Stimulated activated CD8-positive, alpha-beta memory T cell treated with anti-CD3 and anti-CD28 coated beads, Interleukin-7, amount 100 ng/mL, for 48 hours (primary cell): ENCODE data around the gene SMIM13.

Experiments used
- DNase-seq, 2 donors: peaks; one replicate each; pipeline ENCODE4 v3.0.0-alpha.2; 2020; ENCODE audit warnings: low read depth in 1 of 2; ENCODE audit errors: extremely low read depth in 1 of 2

SMIM13 gene

DNA sequence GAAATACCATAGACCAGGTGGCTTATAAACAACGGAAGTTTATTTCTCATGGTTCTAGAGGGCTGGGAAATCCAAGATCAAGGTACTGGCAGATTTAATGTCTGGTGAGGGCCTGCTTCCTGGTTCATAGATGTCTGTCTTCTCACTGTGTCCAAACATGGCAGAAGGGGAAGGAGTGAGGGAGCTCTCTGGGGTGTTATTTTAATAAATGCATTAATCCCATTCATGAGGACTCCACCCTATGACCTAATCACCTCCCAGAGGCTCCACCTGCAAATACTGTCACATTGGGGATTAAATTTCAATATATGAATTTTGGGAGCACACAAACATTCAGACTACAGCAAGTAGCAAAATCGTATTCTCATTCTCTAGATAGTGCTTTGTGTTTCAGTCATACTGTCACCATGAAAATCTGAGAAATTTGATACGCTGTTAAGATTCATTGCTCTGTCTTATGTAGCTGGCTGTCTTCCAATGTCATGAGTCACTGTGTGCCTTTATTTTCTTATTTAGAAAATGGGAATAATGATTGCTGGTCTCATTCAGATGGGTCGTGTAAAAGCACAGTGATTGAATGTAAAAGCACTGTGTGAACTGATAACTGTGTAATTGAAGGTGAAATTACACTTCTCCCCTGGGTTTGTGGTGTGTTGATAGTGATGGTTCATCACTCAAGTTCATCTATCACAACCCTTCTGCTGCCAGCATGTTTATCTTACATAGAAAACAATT is 26.8 kb downstream of the SMIM13 start:
- no peak for DNase-seq

DNA sequence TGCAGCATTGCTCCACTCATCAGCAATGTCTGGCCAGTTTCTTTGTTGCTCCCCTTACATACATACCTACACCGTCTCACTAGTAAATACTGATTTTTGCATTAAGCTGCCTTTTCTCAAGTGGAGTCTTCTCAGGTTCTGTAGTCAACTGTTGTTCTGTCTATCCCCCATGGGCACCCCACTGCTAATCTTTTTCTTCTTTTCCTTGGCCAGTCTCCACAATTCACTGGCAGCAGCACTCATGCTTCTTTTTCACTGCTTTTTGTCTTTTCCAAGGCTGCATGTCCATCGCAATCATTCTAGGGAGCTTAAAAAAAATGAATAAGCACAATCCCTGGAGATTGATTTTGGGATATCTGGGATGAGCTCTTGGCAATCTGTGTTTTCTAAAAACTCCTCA is 28.2 kb downstream of the SMIM13 start:
- no peak for DNase-seq

DNA sequence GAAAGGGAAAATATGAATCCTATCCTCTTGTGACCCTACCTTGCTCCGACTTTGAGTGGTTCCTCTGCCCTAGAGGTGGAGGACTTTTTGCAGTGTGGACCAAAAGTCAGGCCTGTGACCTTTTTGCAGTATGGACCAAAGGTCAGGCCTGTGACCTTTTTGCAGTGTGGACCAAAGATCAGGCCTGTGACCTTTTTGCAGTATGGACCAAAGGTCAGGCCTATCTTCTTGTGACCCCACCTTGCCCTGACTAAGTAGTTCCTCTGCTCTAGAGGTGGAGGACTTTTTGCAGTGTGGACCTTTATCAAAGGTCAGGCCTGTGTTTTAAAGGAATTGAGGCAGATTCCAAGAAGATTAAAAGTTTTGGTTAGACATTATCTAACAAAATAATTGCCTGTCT is 28.7 kb downstream of the SMIM13 start:
- DNase-seq, result no peak

DNA sequence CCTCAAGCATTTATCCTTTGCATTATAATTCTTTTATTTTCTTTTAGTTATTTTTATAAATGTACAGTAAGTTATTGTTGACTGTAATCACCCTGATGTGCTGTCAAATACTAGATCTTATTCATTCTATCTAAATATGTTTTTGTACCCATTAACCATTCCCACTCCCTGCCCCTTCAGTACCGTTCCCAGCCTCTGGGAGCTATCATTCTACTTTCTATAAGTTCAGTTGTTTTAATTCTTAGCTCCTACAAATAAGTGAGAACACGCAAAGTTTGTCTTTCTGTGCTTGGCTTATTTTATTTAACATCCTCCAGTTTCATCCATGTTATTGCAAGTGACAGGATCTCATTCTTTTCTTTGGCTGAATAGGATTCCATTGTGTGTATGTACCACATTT is 30.3 kb downstream of the SMIM13 start:
- no peak for DNase-seq

DNA sequence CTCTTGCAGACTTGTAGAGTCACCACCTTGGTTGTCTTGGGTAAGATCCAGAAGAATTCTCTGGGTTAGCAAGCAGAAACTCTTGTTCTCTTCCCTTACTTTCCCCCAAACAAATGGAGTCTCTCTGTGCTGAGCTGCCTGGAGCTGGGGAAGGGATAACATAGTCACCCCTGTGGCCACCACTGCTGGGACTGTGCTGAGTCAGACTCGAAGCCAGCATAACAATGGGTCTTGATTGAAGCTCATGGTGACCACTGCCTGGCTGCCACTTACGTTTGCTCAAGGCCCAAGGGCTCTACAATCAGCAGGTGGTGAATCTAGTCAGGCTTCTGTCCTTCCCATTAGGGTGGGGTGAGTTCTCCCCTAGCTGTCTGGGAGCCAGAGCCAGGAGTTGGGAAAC is 33.2 kb downstream of the SMIM13 start:
- no peak for DNase-seq

DNA sequence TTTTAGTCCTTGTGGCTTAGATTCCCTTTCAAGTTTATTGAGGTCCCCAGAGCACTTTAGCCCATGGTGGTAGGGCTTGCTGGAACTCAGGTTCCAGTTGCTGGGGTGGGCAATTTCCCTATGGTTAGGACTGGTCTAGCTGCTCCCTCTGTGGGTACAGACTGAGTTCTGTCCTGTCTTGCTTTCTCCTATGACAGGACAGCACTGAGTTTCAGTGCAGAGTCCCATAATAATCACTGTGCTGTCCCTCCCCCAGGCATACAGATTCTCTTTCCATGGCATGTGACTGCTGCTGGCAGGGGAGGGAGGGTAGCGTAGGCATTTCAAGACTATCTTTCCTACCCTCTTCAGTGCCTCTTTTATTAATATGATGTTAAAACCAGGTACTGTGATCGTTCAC is 35.0 kb downstream of the SMIM13 start:
- DNase-seq, result no peak

DNA sequence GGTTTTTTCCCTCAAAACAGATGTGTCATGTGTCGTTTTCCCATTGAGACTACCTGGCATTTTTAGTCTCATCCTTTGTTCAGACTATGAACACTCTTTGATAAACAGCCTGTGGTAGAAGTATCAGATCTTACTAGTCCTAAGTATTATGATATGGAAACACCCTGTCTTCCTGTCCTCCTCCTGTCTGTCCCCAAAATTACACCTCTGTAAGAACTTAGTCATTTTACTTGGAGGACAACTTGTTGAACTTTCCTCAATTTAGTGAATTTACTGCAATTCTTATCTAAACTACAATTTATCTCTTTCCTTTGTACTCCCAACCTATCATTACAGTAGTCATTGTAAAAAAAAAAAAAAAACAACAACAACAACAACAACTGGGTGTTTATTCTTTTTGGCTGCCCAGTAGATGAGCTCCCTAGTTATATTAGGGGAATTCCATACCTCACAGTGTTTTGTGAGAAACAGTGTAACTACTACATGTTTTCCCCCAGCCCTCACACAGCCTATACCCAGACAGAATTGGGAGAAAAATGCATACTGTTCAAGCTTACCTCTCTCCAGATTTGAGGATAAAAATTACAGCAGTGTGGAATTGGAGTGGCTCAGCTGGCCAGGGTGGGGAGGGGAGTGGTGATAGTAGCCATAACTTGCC is 36.4 kb downstream of the SMIM13 start:
- no peak for DNase-seq

DNA sequence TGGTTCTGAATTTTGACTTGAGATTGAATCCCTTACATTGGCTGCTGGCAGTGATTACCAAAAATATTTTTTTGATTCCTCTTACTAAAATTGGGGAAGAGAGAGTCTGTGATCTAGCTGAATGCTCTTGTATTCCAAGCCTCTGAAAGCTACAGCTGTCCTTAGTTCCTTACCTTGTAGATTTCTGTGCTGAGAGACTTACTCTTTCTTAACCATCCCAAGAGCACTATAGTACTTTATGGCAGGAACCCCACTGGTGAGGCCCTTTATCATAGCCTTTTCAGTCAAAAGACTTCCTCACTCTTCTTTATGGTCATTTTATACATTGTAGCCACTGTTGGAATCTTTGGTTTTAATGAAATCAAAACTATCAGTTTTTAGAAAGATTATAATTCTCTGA is 37.0 kb downstream of the SMIM13 start:
- DNase-seq, result no peak

DNA sequence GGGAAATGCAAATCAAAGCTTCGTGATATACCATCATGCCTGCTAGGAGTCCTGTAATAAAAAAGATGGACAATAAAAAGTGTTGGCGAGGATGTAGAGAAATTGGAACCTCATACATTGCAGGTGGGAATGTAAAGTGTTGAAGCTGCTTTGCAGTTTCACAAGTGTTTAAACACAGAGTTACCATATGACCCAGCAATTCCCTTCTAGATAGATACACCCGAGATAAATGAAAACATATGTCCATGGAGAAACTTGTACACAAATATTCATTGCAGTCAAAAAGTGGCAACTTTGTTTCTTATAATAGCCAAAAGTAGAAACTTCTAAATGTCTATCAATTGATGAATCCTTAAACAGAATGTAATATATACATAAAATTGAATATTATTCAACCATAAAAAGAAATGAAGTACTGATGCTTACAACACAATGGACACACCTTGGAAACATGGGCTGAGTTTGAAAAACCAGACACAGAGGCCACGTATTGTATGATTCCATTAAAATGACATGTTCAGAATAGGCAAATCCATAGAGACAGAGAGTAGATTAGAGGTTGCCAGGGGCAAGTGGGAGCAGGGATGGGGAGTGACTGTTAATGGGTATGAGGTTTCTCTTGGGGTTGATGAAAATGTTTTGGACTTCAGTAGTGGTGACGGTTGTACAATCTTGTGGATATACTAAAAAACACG is 38.7 kb downstream of the SMIM13 start:
- no peak for DNase-seq

DNA sequence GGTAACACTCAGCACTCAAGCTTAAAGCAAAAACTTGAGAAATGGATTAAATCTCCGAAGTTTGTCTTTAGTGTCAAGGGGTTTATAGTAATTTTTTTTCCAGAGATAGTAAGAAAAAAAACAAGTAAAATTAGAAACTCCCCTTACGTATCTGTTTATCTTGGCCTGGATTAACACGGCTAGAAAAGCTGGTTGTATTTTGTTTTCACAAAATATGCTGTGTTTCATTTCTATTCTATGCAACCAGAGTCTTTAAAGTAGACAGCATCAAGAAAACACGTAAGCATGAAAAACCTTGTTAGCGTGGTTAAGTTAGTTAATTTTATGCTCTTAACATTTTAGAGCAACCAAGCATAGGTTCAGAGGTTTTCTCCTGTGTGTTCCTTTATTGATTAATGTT is 39.6 kb downstream of the SMIM13 start:
- DNase-seq, result no peak

DNA sequence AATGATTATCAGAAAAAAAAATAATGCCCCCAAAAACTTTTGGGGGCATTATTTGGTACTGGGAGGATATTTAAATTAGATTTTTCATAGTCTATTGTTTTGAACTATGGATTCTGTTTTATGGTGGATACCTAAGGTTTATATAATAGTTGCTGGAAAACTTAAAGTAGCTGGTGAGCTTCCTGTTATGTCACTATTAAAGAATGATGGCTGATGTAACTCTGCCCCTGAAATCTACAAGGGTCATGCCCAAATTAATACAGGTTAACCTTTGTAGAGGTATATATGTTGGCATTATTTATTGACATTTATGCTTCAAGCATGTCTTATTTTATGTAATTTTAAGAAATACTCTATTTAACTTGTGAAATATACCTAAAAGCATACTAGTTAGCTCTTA is 43.2 kb downstream of the SMIM13 start:
- DNase-seq, result no peak

DNA sequence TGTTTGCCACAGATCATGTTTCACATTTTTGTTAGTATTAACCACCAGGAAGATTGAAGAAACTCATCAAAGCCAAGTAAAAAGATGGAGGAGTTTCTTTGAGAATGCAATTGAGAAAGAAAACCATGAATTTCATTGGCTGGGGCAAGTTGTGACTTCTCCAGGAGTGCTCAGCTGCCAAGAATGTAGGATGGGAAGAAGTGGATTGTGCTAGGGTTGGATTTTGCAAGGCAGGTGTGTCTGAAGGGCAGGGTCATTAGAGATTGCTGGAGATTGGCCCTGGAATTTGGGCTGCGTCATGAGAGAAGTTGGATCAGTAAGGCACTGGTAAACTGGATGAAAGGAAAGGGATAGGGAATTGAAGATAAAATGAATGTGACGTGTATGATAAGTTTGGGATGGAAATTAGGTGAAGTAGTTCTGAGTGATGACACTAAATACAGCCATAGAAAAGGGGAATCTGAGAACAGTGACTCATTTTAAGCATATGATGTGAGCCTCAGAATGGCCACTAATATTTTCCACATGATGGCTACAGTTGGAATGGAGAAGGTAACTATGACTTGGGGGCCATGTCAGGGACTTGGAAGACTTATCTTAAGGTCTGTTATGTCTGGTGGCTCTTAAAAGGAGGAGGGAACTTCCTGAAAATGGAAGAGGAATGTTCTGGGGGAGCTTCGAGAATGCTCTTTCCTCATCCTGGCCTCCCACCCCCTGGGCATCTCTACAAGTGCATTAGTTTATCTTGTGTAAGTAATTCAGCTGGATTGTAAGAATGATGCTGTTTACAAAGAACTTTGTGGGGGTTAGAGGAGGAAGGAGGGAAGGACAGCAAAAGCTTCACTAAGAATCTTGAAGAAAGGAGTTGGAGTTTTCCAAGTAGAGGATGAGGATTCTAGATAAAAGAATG is 45.7 kb downstream of the SMIM13 start:
- DNase-seq, result no peak

DNA sequence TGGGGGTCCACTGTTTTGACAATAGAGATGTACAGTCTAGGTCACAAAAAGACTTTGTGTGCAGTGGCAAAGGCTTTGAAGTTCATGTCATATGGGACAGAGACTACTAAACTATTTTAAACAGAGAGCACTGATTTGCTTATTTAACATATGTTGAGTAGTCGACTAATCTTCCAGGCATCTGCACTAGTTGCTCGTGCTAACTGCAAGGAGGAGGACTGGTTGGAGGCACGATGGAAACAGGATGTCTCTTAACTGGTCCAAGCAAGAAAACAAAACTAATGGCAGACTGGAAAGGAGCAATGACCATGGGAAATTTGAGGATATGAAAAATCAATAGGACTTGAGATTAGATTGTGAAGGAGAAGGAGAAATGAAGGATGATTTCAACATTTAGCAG is 46.4 kb downstream of the SMIM13 start:
- DNase-seq, result no peak

DNA sequence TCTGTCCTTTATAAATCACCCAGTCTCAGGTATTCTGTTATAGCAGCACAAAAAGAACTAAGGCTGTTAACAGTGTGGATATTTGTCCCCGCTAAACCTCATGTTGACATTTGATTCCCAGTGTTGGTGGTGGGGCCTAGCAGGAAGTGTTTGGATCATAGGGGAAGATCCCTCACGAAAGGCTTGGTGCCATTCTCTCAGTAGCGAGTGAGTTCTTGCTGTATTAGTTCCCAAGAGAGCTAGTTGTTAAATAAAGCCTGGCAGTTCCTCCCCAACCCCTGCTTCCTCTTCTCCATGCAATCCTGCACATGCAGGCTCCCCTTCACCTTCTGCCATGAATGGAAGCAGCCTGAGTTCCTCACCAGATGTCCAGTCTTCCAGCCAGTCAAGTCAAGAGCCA is 47.7 kb downstream of the SMIM13 start:
- DNase-seq, result no peak

DNA sequence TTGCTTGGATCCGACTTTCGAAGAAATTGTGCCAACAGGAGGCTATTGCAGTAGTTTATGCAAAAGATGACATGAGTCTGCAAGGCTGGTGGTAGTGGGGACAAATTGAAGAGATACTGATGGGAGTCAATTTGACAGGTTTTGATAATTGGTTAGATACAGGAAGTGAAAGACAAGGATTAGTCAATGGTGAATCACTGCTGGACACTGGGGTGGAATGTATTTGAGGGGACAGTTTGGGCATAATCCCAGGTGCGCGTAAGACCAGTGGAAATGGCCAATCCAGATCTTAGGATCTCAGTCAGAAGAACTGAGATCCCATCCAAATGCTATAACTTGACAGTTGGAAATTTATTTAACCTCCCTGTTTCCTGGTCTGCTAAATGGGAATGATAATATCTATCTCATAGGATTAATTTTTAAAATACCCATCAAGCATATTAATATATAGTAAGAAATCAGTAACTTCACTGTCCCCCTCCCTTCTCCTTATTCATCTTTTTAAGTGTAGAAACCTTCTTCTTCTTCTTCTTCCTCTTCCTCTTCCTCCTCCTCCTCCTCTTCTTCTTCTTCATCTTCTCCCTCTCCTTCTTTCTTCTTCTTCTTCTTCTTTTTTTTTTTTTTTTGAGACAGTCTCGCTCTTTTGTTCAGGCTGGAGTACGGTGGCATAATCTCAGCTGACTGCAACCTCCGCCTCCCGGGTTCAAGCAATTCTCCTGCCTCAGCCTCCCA is 48.8 kb downstream of the SMIM13 start:
- DNase-seq, result no peak

DNA sequence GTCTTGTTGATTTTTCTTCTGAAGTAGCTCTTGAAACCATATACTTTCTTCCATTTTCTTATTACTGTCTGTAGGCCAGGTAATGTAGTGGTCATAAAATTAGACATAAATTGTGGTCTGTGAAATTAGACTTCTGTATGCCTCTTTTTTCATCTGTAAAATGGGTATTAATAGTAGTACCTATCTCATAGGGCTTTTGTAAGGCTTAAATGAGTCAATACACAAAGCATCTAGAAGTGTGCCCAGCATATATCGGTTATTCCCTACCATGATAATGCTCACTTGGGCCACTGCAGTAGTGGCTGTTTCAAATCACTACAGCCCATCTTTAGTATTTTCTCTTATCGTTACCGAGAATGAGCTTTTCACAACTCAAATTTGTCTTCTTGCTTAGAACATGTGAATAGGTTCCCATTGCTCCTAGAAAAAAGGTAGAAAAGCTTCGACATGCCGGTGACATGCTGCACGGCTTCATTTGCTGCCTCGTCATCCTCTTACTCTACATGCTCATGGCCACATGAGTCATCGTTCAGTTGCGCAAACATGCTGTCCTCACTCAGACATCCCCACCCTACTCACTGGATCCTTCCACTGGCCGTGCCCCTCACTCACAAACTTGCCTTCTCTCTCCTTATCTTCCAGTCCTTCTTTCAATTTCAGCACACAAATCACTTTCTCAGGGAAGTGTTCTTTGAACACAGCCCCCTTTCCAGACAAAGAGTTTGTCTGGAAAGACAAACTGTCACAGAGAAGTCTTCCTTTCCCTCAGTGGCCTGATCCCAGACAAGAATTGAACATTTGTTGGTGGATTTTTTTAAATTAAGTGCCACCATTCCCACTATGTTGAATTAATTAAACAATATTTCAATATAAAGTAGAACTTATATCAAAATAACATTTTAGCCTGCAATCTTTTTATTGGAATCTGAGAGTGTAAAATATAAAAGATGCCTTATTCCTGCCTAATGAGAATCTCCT is 50.0 kb downstream of the SMIM13 start:
- DNase-seq, result no peak

DNA sequence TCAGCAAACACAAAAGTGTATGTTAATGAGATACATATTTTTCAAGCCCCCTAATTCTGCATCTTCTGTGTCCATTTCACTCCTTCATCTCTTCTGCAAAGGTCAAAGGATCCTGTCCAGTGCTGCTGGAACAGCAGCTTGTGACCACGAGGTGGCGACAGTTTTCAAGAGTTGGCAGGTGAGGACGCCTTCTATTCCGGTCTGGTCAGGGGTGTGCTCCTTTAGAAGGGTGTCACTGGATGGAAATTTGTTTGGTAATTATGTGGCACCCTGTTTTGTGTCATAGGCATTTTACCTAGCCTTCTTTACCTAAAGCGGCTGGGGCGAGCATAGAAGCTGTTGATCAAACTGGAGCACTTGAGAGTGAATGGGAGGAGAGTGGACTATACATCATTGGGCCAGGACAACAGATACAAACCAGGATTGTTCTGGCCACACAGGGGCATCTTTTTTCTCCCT is 50.8 kb downstream of the SMIM13 start:
- DNase-seq, result peak; percentile 34 to 61

DNA sequence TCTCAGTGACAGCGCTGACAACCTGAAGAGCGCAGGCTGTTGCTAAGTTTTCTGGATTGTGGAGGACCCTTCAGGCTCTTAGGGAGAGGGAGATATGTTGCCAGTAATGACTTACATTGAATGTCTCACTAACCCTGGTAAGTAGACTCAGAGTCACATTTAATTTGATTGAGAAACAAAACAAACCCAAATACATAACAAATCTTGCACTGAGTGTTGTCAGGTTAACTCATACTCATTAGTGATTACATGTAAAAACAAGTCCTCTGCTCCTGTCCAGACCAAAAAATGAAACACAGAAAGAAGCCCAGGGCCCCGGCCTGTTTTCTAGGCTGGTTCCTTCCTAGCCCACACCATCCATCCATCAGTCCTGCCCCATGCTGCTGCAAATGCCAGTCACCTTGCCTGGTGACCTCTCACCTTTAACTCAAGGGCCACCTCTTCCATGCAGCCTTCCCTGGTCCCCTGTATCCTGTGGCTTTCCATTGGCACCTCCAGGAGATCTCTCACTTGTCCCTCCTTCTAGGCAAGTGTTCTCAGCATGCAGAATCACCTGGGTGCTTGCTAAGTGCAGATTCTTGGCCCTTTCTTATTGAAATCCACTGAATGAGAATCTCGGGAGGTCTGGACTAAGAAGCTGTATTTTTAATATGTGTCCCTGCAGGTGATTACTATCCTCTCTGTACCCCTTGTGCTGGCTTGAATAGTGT is 52.6 kb downstream of the SMIM13 start:
- DNase-seq, result no peak

DNA sequence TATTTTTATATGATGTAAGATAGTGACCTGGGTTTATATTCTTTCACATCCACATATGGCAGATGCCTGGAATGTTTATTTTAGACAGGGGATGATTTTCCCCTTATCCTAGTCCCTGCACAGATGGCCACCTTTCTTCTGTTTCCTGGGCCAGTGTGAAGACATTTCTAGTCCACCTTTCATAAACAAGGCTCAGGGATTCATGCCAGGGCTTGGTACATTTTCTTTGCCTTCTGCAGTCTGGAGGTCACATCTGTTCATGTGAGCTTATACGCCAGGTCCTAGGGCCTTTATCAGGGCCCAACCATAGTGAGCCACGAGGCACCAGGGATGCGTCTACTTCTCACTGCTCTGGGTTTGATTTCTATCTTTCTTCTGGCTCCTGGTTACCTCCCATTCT is 55.9 kb downstream of the SMIM13 start:
- no peak for DNase-seq
